Placental epithelial cell (primary cell): ENCODE measurements around the gene GCLC. TPM values are rescaled to one million over a fixed set of nuclear protein-coding genes. Genes with fewer than 3 reads are reported as not detected.

Experiments used
- total RNA-seq: library from RNA; depleted of rRNA; stranded (reverse); fragments of >200 nt; gene quantifications from 2 replicates; pipeline ENCODE4 v1.2.3, GENCODE V29; 2012

Gene GCLC
- 11.4 and 15.9 TPM in 2 replicates for total RNA-seq

GRCh38 chr6:53544470-53545308 lies at the start of gene GCLC:
Gene GCLC, minus strand, starts transcription at chr6:53545101. Its CDS starts 456 bp downstream, at chr6:53544645.

Other genes starting within 250 kb of the GCLC start
- 131 and 143 TPM in 2 replicates for gene ELOVL5, start 196.2 kb downstream of the GCLC start, total RNA-seq
- gene KLHL31, start 120.7 kb upstream of the GCLC start, total RNA-seq: 3.9 and 4.7 TPM in 2 replicates
- 38.1 and 61.7 TPM in 2 replicates for gene LRRC1, start 249.9 kb upstream of the GCLC start, total RNA-seq